Measurements from ENCODE around the gene CTNND2.

Gene CTNND2

GRCh38 chr5:11432116-11432515, 472.1 kb downstream of the CTNND2 start:
- Histone ChIP-seq H3K4ac (ENCODE audit: low read depth in 1 of 2, low read length in 2 of 2) (no peak overlapping the region), H2BK5ac (ENCODE audit: low read depth, low read length, poor library complexity, severe bottlenecking) (no peak overlapping the region), H3K4me1 (ENCODE audit: control insufficient read depth, insufficient read depth, low read depth, low read length) (no peaks in the 10 kb centered on the region), H3K9me3 (ENCODE audit: control insufficient read depth, low read length) (no peaks in the 10 kb centered on the region), H3K14ac (ENCODE audit: low read length in 2 of 2) (no peak overlapping the region), H2AFZ (ENCODE audit: low read depth, low read length) (no peak overlapping the region), H3K4me3 (ENCODE audit: insufficient read depth in 1 of 2, low read depth in 1 of 2, low read length in 2 of 2) (no peak overlapping the region), H3K4me2 (ENCODE audit: low read length, poor library complexity, severe bottlenecking) (no peak overlapping the region), H3K18ac (ENCODE audit: low read depth in 1 of 2, low read length in 2 of 2) (no peak overlapping the region), H3K79me1 (replicated peaks; ENCODE audit: low read length, poor library complexity, severe bottlenecking) (no peaks in the 10 kb centered on the region), H3K36me3 (ENCODE audit: control insufficient read depth in 1 of 2, insufficient read depth in 2 of 2, low read depth in 1 of 2, low read length in 2 of 2) (no peaks in the 10 kb centered on the region), H2AK5ac (ENCODE audit: low read length, severe bottlenecking) (no peak overlapping the region), H4K8ac (ENCODE audit: low read length) (no peak overlapping the region), H3K27ac (ENCODE audit: low read length, poor library complexity, severe bottlenecking) (no peak overlapping the region), H3K9ac (ENCODE audit: low read length) (no peak overlapping the region), H3K27me3 (ENCODE audit: control insufficient read depth in 1 of 2, insufficient read depth in 1 of 2, low read length in 2 of 2) (no peaks in the 10 kb centered on the region), H3K23ac (ENCODE audit: low read length in 2 of 2) (no peak overlapping the region), H2BK120ac (ENCODE audit: low read depth, low read length) (no peak overlapping the region), H2BK15ac (ENCODE audit: low read depth, poor library complexity, severe bottlenecking) (no peak overlapping the region), H4K91ac (ENCODE audit: low read length) (no peak overlapping the region), H2BK12ac (ENCODE audit: low read length in 2 of 2) (no peak overlapping the region)
- no CpG with 5 or more reads among the region's 1 CpG for WGBS
- DNase-seq, result no peak

- H2AK5ac ChIP-seq (ENCODE audit: low read length, severe bottlenecking), result no peak overlapping the region
- no peaks in the 10 kb centered on the region for H3K27me3 ChIP-seq (ENCODE audit: control insufficient read depth in 1 of 2, insufficient read depth in 1 of 2, low read length in 2 of 2)
- no peaks in the 10 kb centered on the region for H3K4me1 ChIP-seq (ENCODE audit: control insufficient read depth, insufficient read depth, low read depth, low read length)
- no peak overlapping the region for H2BK120ac ChIP-seq (ENCODE audit: low read depth, low read length)
- H2AFZ ChIP-seq (ENCODE audit: low read depth, low read length), result no peak overlapping the region
- H3K36me3 ChIP-seq (ENCODE audit: control insufficient read depth in 1 of 2, insufficient read depth in 2 of 2, low read depth in 1 of 2, low read length in 2 of 2), result no peaks in the 10 kb centered on the region
- H2BK5ac ChIP-seq (ENCODE audit: low read depth, low read length, poor library complexity, severe bottlenecking), result no peak overlapping the region
- H3K4me2 ChIP-seq (ENCODE audit: low read length, poor library complexity, severe bottlenecking), result no peak overlapping the region
- H3K23ac ChIP-seq (ENCODE audit: low read length in 2 of 2), result no peak overlapping the region
- H3K14ac ChIP-seq (ENCODE audit: low read length in 2 of 2), result no peak overlapping the region
- WGBS, result 82% methylated on average over 6 of the region's 7 CpGs
- no peak overlapping the region for H3K4me3 ChIP-seq (ENCODE audit: insufficient read depth in 1 of 2, low read depth in 1 of 2, low read length in 2 of 2)
- no peak overlapping the region for H3K4ac ChIP-seq (ENCODE audit: low read depth in 1 of 2, low read length in 2 of 2)
- H4K91ac ChIP-seq (ENCODE audit: low read length), result no peak overlapping the region
- H4K8ac ChIP-seq (ENCODE audit: low read length), result no peak overlapping the region
- H2BK12ac ChIP-seq (ENCODE audit: low read length in 2 of 2), result no peak overlapping the region
- H2BK15ac ChIP-seq (ENCODE audit: low read depth, poor library complexity, severe bottlenecking), result no peak overlapping the region
- no peak overlapping the region for H3K9ac ChIP-seq (ENCODE audit: low read length)
- H3K79me1 ChIP-seq (replicated peaks; ENCODE audit: low read length, poor library complexity, severe bottlenecking), result no peaks in the 10 kb centered on the region
- no peak overlapping the region for H3K27ac ChIP-seq (ENCODE audit: low read length, poor library complexity, severe bottlenecking)
- H3K9me3 ChIP-seq (ENCODE audit: control insufficient read depth, low read length), result no peaks in the 10 kb centered on the region
- H3K18ac ChIP-seq (ENCODE audit: low read depth in 1 of 2, low read length in 2 of 2), result no peak overlapping the region
- no peak for DNase-seq
Observed at GRCh38 chr5:11429254-11429653, 475.0 kb downstream of the CTNND2 start.

- H3K14ac ChIP-seq (ENCODE audit: low read length in 2 of 2), result no peak overlapping the region
- 64% methylated on average over 1 of the region's 1 CpG for WGBS
- no peak overlapping the region for H3K9ac ChIP-seq (ENCODE audit: low read length)
- H3K23ac ChIP-seq (ENCODE audit: low read length in 2 of 2), result no peak overlapping the region
- H4K8ac ChIP-seq (ENCODE audit: low read length), result no peak overlapping the region
- no peak overlapping the region for H3K4me3 ChIP-seq (ENCODE audit: insufficient read depth in 1 of 2, low read depth in 1 of 2, low read length in 2 of 2)
- H2BK15ac ChIP-seq (ENCODE audit: low read depth, poor library complexity, severe bottlenecking), result no peak overlapping the region
- no peaks in the 10 kb centered on the region for H3K4me1 ChIP-seq (ENCODE audit: control insufficient read depth, insufficient read depth, low read depth, low read length)
- no peaks in the 10 kb centered on the region for H3K36me3 ChIP-seq (ENCODE audit: control insufficient read depth in 1 of 2, insufficient read depth in 2 of 2, low read depth in 1 of 2, low read length in 2 of 2)
- DNase-seq, result no peak
- no peaks in the 10 kb centered on the region for H3K79me1 ChIP-seq (replicated peaks; ENCODE audit: low read length, poor library complexity, severe bottlenecking)
- H3K18ac ChIP-seq (ENCODE audit: low read depth in 1 of 2, low read length in 2 of 2), result no peak overlapping the region
- H3K4ac ChIP-seq (ENCODE audit: low read depth in 1 of 2, low read length in 2 of 2), result no peak overlapping the region
- no peaks in the 10 kb centered on the region for H3K27me3 ChIP-seq (ENCODE audit: control insufficient read depth in 1 of 2, insufficient read depth in 1 of 2, low read length in 2 of 2)
- no peak overlapping the region for H2BK12ac ChIP-seq (ENCODE audit: low read length in 2 of 2)
- H2BK5ac ChIP-seq (ENCODE audit: low read depth, low read length, poor library complexity, severe bottlenecking), result no peak overlapping the region
- no peak overlapping the region for H2AFZ ChIP-seq (ENCODE audit: low read depth, low read length)
- no peak overlapping the region for H2BK120ac ChIP-seq (ENCODE audit: low read depth, low read length)
- H3K4me2 ChIP-seq (ENCODE audit: low read length, poor library complexity, severe bottlenecking), result no peak overlapping the region
- no peak overlapping the region for H3K27ac ChIP-seq (ENCODE audit: low read length, poor library complexity, severe bottlenecking)
- H3K9me3 ChIP-seq (ENCODE audit: control insufficient read depth, low read length), result no peaks in the 10 kb centered on the region
- H2AK5ac ChIP-seq (ENCODE audit: low read length, severe bottlenecking), result no peak overlapping the region
- H4K91ac ChIP-seq (ENCODE audit: low read length), result no peak overlapping the region
Observed at GRCh38 chr5:11427569-11427968, 476.7 kb downstream of the CTNND2 start.

GRCh38 chr5:11426442-11426841, 477.8 kb downstream of the CTNND2 start:
- Histone ChIP-seq H3K27me3 (ENCODE audit: control insufficient read depth in 1 of 2, insufficient read depth in 1 of 2, low read length in 2 of 2) (no peaks in the 10 kb centered on the region), H3K9ac (ENCODE audit: low read length) (no peak overlapping the region), H3K27ac (ENCODE audit: low read length, poor library complexity, severe bottlenecking) (no peak overlapping the region), H2BK12ac (ENCODE audit: low read length in 2 of 2) (no peak overlapping the region), H3K79me1 (replicated peaks; ENCODE audit: low read length, poor library complexity, severe bottlenecking) (no peaks in the 10 kb centered on the region), H3K4me3 (ENCODE audit: insufficient read depth in 1 of 2, low read depth in 1 of 2, low read length in 2 of 2) (no peak overlapping the region), H2BK120ac (ENCODE audit: low read depth, low read length) (no peak overlapping the region), H2BK5ac (ENCODE audit: low read depth, low read length, poor library complexity, severe bottlenecking) (no peak overlapping the region), H3K4ac (ENCODE audit: low read depth in 1 of 2, low read length in 2 of 2) (no peak overlapping the region), H2AFZ (ENCODE audit: low read depth, low read length) (no peak overlapping the region), H3K23ac (ENCODE audit: low read length in 2 of 2) (no peak overlapping the region), H3K4me1 (ENCODE audit: control insufficient read depth, insufficient read depth, low read depth, low read length) (no peaks in the 10 kb centered on the region), H3K9me3 (ENCODE audit: control insufficient read depth, low read length) (no peaks in the 10 kb centered on the region), H2BK15ac (ENCODE audit: low read depth, poor library complexity, severe bottlenecking) (no peak overlapping the region), H3K36me3 (ENCODE audit: control insufficient read depth in 1 of 2, insufficient read depth in 2 of 2, low read depth in 1 of 2, low read length in 2 of 2) (no peaks in the 10 kb centered on the region), H3K14ac (ENCODE audit: low read length in 2 of 2) (no peak overlapping the region), H4K8ac (ENCODE audit: low read length) (no peak overlapping the region), H3K4me2 (ENCODE audit: low read length, poor library complexity, severe bottlenecking) (no peak overlapping the region), H4K91ac (ENCODE audit: low read length) (no peak overlapping the region), H3K18ac (ENCODE audit: low read depth in 1 of 2, low read length in 2 of 2) (no peak overlapping the region), H2AK5ac (ENCODE audit: low read length, severe bottlenecking) (no peak overlapping the region)
- 89% methylated on average over 5 of the region's 5 CpGs for WGBS
- DNase-seq, result no peak
